AG08395 (cell line): ENCODE measurements around the gene AURKAIP1.
"Not testable (repeated sequence)": the region's sequence is repeated elsewhere in the genome, so short reads cannot be mapped to it uniquely, and the experiment has no call there.

ENCODE experiments used
- DNase-seq: peaks from one replicate; pipeline ENCODE4 v3.0.0; 2012; ENCODE audit warnings: mixed read lengths, low spot score

The AURKAIP1 gene

DNA sequence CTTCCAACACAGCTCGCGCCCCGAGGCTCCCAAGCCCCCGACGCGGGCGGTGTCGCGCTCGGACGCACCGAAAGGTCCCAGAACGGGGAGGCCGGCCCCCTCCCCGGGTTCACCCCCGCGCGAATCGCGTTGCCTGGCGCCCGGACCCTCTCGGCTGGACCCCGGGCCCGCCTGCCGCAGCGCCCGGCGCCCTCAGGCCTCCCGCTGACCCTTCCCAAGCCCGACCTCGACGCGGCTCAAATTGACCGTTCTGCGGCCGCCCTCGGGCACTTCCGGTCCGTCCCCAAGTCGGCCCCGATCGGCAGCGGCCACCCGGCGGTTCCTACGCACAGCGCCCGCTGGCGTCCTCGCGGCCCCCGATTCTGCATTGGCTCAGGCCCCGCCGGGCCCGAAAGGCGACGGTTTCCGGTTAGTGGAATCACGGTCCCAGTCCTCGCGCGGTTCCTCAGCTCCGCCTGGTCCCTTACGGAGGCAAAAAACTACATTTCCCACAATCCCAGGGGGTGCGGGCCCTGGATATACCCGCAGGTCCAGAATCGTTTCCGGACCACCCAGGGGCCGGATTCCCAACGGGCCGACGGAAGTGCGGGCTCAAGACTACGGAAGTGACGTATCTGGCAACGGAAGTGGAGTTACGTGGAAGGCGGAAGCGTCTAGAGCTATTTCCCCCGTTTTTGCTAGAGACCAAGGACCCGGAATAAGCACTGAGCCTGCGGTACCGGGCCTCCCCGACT is at the start of gene AURKAIP1:
TSS of gene AURKAIP1 (minus strand) at position 279 of the 734 bp plus-strand sequence. CDS start 451 bp downstream, outside the sequence.
- peak; percentile 99 for DNase-seq

DNA sequence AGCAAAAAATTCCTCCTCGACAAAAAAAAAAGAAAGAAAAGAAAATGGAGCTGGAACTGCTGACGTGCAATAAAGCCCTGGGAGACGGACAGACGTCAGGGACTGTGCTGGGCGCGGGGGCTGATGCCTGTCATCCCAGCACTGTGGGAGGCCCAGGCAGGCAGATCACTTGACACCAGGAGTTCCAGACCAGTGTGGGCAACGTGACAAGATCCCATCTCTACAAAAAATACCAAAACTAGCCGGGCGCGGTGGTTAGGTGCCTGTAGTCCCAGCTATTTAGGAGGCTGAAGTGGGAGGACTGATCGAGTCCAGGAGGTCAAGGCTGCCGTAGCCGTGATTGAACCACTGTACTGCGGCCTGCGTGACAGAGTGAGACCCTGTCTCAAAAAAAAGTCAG is 49.7 kb upstream of the AURKAIP1 start:
- DNase-seq: no peak

DNA sequence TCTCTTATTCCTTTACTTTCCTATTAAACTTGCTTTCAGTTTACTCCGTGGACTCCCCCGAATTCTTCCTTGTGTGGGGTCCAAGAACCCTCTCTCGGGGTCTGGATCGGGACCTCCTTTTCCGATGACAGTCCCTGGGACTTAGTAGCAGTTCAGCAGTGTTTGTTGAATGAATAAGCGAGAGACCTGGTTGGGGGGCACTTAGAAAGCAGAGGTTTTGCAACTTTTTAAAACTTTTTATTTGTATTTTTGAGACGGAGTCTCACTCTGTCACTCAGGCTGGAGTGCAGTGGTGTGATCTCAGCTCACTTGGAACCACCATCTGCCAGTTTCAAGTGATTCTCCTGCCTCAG is 48.2 kb upstream of the AURKAIP1 start:
- DNase-seq: no peak

DNA sequence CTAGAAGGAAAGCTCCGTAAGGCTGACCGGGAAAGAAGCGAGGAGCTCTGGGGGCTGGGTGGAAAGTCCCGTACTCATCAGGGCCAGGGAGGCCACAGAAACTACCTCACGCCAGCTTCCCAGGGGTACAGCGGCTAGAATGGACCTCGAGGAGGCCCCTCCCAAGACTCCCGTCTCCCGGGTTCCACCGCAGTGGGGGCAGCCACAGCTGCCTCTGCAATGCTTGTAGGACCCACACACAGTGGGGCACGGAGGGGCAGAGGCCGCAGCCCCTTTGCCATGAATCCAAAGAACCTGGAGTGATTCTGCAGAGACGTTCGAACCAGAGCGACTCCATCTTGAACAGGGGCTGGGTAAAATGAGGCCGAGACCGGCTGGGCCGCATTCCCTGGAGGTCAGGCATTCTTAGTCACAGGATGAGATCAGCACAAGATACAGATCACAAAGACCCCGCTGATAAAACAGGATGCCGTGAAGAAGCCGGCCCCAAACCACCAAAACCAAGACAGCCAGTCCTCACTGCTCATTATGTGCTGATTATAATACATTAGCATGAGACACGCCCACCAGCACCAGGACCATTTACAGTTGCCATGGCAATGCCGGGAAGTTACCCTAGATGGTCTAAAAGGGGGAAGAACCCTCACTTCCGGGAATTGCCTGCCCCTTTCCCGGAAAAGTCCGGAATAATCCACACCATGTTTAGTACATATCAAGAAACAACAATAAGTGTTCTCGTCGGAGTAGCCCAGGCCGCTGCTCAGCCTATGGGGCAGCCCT is 47.6 kb upstream of the AURKAIP1 start:
- no peak for DNase-seq

DNA sequence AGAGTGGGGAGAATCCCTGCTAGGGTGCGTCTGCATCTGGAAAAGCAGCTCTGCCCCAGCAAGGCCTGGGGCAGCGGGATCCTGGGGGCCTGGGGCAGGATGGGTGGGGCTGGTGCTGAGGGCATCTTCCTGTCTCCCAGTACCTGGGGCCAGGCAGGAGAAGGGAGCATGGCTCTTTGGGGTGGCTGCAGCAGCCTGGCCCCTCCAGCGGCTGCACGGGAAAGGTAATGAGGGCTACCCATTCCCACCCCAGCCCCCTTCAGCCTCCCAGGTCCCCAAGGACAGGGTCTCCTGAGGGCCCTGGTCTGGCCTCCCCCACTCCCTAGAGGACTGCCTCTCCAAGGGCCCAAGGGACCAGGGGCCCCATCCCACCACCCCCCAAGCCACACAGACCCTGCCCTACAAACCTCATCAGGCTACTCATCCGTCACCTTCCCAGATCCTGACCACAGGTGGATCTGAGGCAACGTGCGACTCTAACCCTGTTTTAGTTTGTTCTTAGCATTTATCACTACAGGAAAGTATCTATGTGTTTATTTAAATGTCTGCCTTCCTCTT is 47.0 kb upstream of the AURKAIP1 start:
- DNase-seq: no peak

DNA sequence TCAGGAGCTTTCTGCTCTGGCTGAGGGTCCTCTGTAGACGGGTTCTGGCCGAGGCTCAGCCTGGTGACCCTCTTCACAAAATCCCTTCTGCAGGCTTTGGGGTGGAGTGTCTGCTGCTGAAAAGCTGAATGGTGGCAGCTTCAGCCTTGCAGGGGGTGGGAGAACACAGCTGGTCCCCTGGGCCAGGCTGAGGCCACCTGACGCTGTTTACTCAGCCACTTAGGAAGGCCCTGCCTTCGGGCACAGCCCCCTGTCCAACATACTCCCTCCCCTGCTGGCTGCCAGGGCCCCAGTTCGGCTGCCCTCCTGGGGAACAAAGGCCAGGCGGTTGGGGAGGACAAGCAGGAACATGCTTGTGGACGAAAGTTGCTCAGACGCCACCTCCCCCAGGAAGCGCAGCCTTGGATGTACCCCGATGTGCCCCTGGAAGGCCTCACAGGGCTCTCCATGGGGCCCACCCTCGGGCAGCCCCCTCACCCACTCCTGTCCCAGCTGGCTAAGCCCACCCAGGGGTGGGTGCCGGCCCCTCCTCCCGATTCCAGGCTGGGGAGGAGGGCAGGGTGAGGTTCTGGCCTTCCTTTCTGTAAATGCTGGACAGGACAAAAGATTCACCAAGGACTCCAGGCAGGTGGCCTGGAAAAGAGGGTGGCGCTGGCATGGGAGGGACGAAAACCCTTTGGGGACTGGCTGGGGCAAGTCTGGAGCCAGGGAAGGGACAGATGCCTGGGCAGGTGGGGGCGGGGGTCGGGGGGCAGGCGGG is 46.3 kb upstream of the AURKAIP1 start, which contains the start of gene ANKRD65:
TSS of gene ANKRD65 (minus strand) at position 130 of the 760 bp plus-strand sequence. CDS start 271 bp downstream, outside the sequence.
- no peak for DNase-seq

DNA sequence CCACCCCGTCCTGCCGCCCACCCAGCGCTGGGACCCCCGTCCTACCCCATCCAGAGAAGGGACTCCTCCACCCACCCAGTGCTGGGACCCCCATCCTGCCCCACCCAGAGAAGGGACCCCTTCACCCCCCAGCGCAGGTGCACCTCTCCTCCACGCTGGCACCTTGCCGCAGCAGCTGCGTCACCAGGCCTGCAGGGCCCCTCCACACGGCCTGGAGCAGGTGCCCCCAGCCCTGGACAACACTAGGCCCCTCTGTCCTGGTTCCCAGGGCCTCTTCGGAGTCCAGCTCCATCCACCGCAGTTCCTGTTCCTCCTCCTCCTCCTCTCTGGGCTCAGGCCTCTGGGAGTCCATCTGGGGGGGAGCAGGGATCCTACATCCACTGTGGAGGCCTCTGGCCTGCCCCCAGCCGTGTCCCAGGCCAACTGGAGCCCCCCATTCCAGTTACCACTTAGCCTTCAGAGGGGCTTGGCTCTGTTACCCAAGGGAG is 45.7 kb upstream of the AURKAIP1 start:
- no peak for DNase-seq

DNA sequence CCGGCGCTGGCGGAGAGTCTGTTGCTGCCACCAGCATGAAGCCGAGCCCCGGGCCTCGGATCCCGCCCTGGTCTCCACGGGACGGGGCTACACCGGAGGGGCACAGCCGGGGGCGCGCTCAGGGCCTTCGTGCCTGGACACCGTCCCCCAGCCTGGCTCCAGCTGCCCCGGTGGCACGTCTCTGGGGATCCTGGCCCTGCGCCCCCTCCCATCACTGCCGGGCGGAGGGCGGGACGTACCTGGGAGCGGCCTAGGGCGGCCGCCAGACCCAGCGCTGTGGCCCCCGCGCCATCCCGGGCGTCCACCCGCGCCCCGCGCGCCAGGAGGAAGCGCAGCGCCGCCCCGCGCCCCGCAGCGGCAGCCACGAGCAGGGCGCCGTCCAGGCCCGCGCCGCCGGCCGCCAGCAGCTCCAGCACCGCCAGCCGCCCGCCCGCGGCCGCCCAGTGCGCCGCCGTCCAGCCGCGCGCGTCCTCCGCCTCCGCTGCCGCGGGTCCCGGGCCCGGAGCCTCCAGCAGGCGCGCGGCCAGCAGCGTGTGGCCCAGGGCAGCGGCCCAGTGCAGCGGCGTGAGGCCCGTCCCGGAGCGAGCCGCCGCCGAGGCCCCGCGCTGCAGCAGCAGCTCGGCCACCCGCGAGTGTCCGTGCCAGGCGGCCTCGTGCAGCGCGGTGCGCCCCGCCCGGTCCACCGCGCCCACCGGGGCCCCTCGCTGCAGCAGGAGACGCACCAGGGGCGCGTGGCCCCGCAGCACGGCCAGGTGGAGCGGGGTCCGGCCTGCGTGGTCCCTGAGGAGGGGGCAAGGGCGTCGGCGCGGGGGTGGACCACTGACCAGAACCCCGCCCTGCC is 45.0 kb upstream of the AURKAIP1 start:
- DNase-seq: no peak

DNA sequence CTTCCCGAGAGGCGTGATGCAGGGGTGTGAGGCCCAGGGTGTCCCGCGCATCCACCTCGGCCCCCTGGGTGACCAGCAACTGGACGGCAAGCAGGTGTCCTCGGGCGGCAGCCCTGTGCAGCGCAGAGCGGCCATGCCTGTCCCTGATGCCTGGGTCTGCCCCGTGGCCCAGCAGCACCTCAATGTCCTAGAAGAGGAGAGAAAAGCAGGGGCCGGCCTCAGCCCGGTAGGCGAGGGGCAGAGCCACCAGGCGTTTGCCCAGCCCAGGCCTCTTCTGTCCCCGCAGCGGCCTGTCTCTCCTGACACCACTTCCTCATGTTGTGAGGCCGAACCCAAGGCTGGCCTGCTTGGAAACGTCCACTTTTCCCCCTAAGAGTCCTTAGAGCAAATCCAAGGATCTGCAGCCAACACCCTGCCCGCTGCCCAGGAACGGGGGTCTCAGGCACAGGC is 44.4 kb upstream of the AURKAIP1 start:
- no peak for DNase-seq

DNA sequence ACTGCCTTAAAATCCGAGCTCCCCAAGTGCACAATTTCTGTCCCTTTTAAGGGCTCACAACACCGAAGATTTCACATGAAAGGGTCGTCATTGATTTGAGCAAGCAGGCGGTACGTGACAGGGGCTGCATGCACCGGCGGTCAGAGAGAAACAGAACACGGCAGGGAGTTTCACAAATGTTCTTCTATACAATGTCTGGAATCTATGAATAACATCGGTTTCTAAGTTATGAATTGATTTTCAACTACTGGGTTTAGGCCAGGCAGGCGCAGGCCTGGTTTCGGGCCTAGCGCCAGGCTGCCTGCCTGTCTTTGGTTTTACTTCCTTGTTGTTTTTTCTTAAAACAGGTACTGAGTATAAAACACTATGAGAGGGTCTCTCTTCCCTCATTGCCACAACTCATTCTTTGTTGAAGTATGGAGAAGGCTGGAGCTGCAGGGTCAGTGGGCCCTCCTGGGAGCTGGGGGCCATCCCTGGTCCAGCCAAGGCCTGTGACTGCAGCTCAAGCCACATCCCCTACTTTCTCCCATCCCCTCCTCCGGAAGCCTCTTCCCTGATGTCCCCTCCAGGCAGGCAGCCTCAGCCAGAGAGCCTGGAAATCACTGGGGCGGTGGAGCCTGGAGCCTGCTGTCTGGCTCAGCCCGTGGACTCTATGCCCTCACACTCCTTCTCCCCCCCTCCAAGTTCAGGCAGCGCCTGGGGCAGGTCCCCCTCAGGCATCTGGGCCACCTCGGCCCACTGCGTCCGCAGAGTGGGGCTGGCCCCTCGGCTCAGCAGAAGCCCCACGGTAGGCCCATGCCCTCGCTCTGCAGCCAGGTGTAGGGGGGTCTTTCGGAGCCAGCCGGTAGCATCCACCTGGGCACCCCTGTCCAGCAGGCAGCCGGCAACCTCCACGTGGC is 43.7 kb upstream of the AURKAIP1 start:
- no peak for DNase-seq

DNA sequence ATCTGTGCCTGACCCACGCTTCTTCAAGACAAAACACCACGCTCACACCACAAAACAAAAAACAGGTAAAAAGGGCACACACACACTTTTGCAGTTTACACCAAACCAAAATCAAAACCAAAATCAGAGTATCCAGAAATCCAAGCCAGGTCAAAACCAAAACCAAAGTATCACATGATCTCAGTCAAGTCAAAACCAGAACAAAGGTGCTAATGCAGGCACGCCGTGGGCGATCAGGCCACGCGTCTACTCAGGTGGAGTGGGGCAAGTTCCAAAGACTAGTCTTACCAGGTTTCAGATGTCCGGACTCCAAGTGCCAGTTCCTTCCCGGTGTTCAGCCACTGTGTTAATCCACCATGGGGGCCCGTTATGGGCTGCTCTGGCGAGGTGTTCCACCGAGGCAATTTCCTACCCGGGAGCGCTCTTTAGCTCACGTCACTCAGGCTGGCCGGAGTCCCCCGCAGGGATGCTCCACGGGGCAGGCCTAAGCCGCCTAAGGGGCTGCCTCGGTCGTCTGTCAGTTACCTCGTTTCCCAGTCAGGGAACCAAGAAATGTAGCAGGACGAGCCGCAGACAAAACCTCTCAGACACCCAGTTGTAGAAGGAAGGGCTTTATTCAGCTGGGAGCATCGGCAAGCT is 42.9 kb upstream of the AURKAIP1 start:
- DNase-seq: not testable (repeated sequence)

DNA sequence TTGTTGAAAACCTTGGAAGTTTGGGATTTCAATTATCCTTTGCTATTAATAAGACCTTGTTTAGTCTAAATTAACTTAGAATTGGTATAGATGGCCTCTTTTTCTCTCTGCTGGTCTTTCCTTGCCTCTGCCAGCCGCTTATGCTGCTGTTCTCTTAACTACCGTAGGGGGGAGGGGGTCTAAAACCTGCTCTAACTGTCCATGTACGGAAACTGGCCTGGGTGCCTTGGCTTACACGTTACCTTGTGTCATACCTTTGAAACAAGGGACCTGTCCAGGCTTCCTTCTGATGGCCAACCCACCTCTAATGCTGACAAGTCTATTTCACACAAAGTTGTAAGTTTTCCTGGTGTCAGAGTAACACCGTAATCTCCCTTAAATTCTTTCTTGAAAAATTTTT is 42.4 kb upstream of the AURKAIP1 start:
- DNase-seq: not testable (repeated sequence)

DNA sequence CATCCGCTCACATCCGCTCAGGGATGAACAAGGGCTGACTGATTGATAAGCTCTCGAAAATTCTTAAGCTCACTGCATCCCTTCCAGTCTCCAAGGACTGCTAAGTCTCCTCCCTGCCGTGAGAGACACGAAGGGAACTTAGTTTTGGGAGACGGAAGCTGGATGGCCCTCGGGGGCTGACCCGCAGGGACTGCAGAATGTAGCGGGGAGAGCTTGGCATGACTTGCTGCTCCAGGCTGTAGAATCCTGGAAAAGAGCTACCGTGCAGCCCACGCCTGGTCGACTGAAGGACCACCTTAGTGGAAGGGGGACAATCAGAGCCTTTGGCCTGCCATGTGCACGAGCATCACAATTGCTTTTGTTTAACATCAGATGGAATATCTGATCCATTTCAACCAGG is 40.7 kb upstream of the AURKAIP1 start:
- DNase-seq: no peak

DNA sequence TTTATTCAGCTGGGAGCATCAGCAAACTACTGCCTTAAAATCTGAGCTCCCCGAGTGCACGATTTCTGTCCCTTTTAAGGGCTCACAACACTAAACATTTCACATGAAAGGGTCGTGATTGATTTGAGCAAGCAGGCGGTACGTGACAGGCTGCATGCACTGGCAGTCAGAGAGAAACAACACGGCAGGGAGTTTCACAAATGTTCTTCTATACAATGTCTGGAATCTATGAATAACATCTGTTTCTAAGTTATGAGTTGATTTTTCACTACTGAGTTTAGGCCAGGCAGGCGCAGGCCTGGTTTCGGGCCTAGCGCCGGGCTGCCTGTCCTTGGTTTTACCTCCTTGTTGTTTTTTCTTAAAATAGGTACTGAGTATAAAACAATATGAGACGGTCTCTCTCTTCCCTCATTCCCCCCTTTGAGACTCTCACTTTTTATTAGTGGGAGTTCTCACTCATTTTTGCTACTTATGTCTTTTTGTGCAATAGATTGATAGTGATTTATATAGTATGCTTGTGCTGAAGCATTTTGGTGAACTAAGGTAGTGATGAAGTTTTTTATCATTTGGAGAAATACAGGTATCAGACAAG is 37.4 kb upstream of the AURKAIP1 start:
- DNase-seq: not testable (repeated sequence)

DNA sequence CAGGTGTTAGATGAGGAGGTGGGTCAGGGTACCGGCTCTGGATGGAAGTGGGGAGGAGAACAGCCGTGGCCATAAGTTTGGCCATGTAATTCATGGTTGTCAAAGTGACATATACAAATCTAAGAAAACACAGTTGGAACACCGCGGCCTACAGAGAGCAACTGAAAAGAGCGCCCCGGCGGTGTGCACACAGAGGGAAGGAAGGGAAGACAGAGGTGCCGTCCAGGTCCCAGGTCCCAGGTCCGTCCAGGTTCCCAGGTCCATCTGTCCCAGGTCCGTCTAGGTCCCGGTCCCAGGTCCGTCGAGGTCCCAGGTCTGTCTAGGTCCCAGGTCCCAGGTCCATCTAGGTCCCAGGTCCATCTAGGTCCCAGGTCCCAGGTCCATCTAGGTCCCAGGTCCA is 36.6 kb upstream of the AURKAIP1 start:
- DNase-seq: no peak

DNA sequence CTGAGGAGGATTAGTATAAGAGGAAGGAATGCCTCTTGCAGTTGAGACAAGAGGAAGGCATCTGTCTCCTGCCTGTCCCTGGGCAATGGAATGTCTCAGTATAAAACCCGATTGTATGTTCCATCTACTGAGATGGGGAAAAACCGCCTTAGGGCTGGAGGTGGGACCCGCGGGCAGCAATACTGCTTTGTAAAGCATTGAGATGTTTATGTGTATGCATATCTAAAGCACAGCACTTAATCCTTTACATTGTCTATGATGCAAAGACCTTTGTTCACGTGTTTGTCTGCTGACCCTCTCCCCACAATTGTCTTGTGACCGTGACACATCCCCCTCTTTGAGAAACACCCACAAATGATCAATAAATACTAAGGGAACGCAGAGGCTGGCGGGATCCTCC is 35.2 kb upstream of the AURKAIP1 start:
- not testable (repeated sequence) for DNase-seq

DNA sequence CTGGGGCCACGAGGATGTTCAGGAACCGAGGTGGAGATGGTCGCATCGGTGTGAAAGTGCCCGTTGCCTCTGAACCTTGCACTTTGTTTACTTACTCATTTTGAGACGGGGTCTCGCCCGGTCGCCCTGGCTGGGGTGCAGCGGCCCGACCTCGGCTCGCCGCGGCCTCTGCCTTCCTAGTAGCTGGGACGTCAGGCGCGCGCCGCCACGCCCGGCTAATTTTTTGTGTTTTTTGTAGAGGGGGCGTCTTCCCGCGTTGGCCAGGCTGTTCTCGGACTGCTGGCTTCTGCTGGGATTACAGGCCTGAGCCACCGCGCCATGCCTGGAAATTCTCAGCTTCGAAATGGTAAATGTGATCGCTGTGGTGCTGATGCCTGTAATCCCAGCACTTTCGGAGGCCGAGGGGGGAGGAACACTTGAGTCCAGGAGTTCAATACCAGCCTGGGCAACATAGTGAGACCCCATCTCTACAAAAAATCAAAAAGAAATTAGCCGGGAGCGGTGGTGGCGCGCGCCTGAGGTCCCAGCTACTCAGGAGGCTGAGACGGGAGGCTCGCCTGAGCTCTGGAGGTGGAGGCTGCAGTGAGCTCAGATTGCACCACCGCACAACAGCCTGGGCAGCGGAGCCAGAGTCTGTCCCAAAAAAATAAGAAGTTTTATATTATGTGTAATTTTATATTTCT is 32.8 kb upstream of the AURKAIP1 start:
- DNase-seq: no peak

DNA sequence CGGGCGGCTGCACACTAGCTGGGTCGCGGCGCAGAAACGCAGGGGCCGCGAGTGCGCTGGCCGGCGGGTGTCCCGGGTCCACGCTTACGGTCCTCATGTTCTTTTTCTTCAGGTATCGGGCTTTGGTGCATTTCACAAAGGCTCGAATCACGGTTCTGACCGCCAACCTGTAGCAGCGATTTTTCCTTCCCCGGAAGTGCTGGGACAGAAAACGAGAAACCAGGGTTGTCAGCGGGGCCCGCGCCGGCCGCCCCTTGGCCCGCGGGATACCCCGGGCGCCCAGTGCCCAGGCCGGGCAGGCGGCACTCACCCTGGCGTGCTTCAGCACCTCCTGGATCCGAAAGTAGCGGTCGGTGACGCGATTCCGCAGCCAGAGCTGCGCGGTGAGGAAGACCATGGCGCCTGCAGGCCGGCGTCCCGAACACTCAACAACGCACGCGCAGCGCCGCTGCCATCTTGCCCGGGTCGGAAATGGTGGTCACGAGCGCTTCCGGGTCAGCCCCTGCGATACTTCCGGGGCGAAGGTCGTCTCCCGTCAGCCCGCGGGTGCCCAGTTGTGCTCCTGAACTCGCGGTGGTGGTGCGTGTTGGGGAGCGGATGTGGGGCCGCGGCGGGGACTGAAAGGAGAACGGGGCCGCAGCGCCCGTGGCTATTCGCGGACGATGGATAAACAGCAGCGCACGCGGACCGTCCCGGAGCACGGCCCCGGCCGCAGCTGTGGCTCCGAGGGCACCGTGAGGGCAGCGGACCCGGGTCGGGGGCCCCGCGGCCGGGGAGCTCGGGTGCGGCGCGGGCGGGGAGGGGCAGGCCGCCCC is 32.0 kb upstream of the AURKAIP1 start, which contains the start of gene MRPL20:
TSS of gene MRPL20 (minus strand) at position 473 of the 815 bp plus-strand sequence. CDS start at position 397, 76 bp downstream.
- peak; percentile 96 for DNase-seq
